GM18519 (cell line): ENCODE results near the gene NRL.

ENCODE experiments used
- ATAC-seq: cut with Tn5 transposase; IDR thresholded peaks from one replicate; pipeline ENCODE4 v1.9.1; 2021; ENCODE audit warnings: mild to moderate bottlenecking, moderate library complexity; ENCODE audit not compliant: unreplicated experiment, low FRiP score

The NRL gene

DNA sequence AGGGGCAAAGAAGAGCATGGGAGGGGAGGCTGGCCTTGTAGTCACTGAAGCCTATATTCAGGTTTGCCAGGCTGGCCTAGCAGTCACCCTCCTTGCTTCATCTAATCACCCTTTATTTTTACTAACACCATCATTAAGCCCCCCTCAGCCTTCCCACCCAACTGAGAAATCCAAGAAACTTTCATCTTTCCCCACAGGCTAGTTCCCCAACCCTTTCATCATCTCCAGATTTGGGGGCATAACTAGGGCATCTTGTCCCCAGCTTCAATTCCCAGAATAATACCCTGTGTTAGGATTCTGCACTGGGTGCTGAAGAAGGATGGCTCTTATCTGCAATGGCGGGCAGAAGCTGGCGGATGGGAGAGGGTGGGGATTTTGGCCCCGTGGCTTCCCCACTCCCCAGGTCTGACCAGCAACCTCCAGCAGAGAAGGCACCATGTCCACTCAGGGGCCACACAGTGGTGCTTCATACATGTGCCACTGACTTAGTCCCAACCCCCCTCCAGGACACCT lies 13.7 kb downstream of the NRL start:
- no peak for ATAC-seq

DNA sequence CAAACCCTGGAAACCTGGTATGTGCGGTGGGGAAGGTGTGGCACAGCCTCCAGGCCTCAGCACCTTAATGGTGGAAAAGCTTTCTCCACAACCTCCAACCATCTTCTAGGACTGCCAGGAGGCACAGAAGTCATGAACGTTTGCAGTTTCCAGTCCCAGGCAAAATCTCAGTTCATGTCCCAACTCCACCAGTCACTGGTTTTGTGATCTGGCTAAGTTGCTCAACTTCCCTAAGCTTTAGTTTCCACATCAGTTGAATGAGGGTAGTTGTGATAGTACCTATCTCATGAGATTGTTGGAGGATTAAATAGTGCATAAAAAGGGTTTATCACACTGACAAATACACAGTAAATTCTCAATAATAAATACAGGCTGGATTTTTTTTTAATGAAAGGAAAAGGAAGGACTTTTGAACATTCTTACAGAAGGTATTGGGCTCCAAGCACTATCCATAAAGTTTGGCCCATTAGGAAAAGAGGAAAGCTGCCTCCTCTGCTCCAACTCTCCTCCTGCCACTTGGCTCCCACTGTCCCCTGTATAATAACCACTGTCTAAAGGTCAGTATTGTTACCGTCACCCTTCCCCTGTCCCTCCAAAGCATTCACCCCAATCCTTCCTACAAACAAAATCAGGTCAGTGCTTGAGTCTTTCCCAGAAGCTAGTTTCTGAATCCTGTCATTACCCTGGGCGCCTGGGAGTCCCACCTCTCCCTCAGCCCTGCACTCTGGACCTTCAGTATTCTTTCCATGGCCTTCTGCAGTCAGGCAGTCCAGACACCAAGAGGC lies 14.4 kb downstream of the NRL start:
- ATAC-seq = no peak

- no peak for ATAC-seq
Observed at GRCh38 chr14:24098927-24099813, 15.6 kb downstream of the NRL start.

- no peak for ATAC-seq
Observed at GRCh38 chr14:24098229-24098926, 16.4 kb downstream of the NRL start.

GRCh38 chr14:24096545-24097181 lies 18.1 kb downstream of the NRL start:
- ATAC-seq = no peak

DNA sequence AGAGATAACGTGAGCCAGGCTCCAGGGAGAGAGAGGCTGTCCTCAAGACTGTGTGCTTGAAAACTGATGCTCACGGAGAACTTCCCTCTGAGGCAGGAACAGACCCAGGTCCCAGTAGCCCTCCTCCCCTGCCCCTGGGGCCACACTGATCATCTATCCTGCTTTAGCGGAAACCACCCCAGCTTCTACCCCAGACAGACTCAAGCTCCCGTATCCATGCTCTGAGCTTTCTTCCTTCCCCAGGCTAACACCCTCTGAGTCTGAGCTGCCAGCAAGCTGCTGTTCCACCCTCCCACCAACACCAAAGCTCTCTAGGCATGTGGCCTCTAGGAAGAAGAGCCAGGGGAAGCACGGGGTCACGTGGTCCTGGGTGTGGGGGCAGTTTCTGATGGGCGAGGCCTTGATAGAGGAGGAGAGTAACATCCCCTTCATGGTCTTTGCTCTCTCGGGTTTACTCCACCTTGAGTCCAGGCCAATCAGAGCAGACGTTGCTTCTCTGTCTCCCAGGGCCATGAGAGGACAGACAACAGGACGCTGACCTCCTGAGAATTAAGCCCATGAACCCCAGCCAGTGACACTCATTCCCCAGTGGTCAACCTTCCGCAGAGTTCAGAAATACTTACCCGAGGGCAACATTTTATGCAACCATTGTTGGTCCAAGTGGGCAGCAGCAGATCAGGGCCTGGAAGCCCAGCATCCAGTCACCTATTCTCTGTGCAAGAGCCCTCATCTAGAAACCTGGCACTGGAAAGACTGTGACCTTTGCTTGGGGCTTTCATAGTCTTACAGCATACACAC lies 19.3 kb downstream of the NRL start:
- ATAC-seq = peak; percentile 70

- no peak for ATAC-seq
Observed at GRCh38 chr14:24094841-24095270, 19.9 kb downstream of the NRL start.

- no peak for ATAC-seq
Observed at GRCh38 chr14:24093901-24094840, 20.6 kb downstream of the NRL start, which contains the start of gene PCK2. Gene PCK2 (plus strand): TSS chr14:24094311. CDS start chr14:24094406, 95 bp downstream.

- no peak for ATAC-seq
Observed at GRCh38 chr14:24093207-24093900, 21.4 kb downstream of the NRL start.

DNA sequence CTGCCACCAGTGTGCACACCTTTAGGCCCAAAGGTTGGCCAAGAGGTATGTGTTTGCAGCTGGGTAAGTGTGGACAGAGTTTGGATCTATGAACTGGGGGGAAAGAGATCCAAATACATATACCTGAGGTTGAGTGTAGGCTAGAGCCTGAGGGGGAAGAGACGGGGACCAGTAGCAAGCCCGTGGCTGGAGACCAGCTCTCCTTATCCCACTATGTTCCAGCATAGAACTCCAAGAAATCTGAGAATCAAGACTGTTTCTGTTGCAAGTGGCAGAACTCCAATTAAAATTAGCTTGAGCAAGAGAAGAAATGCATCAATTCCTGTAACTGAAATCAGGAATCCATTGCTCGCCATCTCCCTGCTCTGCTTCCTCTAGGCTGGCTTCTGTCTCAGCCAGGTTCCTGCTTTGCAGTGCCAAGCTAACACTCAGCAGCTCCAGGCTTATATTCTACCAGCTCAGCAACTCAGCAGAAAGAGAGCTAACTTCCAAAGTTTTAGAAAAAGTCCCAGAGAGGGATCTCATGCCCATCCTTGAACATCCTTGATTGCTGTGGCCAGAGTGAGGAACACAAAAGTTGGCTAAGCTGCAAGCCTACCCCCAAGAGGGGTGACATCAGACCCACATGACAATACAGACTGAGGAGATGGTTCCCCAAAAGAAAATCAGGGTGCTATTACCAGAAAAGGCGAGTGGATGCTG lies 22.1 kb downstream of the NRL start:
- ATAC-seq = no peak

GRCh38 chr14:24092110-24092504 lies 22.6 kb downstream of the NRL start:
- ATAC-seq = no peak

DNA sequence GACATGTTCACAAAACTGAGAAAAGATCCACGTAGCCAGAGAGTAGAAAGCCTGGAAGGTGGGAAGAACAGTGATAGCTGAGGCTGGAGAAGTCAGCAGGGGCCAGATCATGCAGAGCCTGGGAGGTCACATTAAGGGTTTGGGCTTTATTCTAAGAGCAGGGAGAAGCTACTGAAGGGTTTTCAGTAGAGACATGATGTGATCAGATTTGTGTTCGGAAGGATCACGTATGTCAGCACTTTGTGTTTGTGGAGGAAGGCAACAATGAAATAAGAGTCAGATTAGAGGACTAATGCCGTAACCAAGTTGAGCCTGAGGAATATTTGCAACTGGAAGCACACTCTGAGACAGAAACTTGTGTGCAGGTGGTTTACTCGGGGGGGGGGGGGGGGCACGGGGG lies 24.9 kb downstream of the NRL start:
- ATAC-seq = no peak

GRCh38 chr14:24088095-24088494 lies 26.7 kb downstream of the NRL start:
- no peak for ATAC-seq

DNA sequence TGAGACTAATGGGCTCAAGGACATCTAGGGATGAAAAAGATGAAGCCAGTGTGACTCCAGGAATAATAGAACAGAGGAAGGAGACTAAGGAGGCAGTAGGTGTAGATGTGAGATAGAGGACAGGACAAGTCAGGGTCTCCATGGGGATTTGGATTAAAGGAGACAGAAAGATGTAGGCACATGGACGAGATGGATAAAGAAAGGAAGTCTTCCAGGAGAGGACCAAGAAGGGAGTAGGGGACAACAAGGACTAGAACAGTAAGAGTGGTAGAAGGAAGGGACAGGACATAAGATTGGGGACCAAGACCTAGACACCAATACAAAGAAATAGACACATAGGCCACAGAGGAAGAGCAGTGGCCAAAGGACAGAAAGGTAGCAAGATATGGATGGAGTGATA lies 27.7 kb downstream of the NRL start:
- no peak for ATAC-seq

DNA sequence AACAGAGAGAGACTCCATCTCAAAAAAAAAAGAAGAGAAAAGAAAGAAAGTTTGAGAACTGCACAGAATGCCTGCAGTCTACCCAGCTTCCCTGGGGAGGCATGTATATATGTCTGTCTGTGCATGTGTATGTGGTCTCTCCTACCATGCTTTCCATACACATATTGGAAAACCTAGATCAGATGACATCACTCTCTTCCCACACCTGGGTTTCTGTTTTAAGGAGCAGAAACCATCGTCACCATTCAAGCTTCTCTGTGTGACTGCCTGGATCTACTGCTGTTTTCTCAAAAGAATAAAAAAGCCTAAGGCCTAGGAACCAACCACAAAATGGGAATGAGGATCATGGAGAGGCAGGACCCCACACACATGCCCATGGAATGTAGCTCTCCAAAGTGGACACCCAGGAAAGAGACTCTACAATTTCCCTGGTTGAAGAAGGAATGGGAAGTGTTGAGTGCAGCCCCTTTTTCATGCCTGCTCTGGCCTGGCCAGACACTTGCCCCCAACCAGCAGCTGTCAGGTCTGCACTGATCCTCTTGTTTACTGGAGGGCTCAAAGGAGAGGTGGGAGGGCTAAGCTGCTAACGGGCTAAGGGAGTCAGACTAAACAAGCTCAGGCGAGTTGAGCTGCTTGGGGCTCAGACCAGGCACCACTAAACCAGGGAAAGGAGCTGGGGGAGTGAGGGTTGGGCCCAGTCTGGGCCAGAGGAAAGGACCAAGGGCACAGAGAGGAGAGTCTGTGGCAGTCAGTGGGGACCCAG lies 28.4 kb downstream of the NRL start:
- no peak for ATAC-seq

DNA sequence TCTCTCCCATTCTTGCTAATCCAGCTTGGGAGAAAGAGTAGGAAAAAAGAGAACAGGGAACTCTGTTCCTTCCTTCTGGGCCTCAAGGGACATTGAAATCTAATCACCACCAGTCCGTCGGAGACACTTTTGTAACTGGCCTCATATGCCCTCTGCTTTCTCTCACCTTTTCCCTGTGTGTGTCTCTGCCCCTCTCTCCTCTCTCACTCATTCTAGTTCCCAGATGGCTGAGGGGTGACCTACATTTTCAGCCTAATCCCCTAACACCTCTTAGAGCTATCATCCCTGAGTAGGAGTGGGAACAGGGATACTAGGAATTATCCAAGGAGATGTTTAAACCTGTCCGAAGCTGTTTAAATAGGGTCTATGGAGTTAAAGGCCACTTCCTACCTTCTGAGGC lies 29.5 kb downstream of the NRL start:
- no peak for ATAC-seq
